HCT116 (cell line): ENCODE results near the gene PKHD1.

Experiments
- CTCF ChIP-seq, 3 experiments: fragments of 200-600 bp in 1 of 3; sonication (generic) in 1 of 3; IDR thresholded peaks in 2 of 3; conservative IDR thresholded peaks in 1 of 3; 2 replicates each; pipeline ENCODE4 v1.5.1; 2012 to 2017; ENCODE audit warnings: low read depth in 2 of 3, low read length in 2 of 3, antibody characterized with exemption in 1 of 3, borderline replicate concordance in 1 of 3, control low read depth in 1 of 3, mild to moderate bottlenecking in 1 of 3, mixed read lengths in 1 of 3, mixed run types in 1 of 3, moderate library complexity in 1 of 3; ENCODE audit not compliant: insufficient read depth in 1 of 3
- EZH2 ChIP-seq: fragments of 200-600 bp; sonication (generic); IDR thresholded peaks from 2 replicates; pipeline ENCODE4 v1.6.1; 2017; ENCODE audit warnings: antibody characterized with exemption, mixed run types
- FOSL1 ChIP-seq: IDR thresholded peaks from 2 replicates; pipeline ENCODE4 v1.6.1; 2012; ENCODE audit warnings: low read depth
- JUND ChIP-seq: IDR thresholded peaks from 2 replicates; pipeline ENCODE4 v1.6.1; 2012
- POLR2A ChIP-seq: IDR thresholded peaks from 2 replicates; pipeline ENCODE4 v1.7.0; 2011; ENCODE audit warnings: borderline replicate concordance; ENCODE audit not compliant: insufficient read depth, insufficient read length; ENCODE audit errors: extremely low read depth
- POLR2AphosphoS5 ChIP-seq: IDR thresholded peaks from 2 replicates; pipeline ENCODE4 v1.6.1; 2011; ENCODE audit warnings: mild to moderate bottlenecking, low read depth, low read length, moderate library complexity
- RAD21 ChIP-seq: IDR thresholded peaks from 2 replicates; pipeline ENCODE4 v1.6.1; 2012; ENCODE audit warnings: low read depth, mild to moderate bottlenecking
- REST ChIP-seq: IDR thresholded peaks from 2 replicates; pipeline ENCODE4 v1.6.1; 2012; ENCODE audit warnings: low read depth
- SP1 ChIP-seq: IDR thresholded peaks from 2 replicates; pipeline ENCODE4 v1.6.1; 2012; ENCODE audit warnings: low read depth
- TCF7L2 ChIP-seq: IDR thresholded peaks from 2 replicates; pipeline ENCODE4 v1.7.0; 2011; ENCODE audit warnings: borderline replicate concordance, inconsistent platforms; ENCODE audit not compliant: insufficient read depth, insufficient read length; ENCODE audit errors: extremely low read depth
- ZFX ChIP-seq: fragments of 450-650 bp; IDR thresholded peaks from 2 replicates; pipeline ENCODE4 v1.6.1; 2017
- ZNF274 ChIP-seq: fragments of 200-500 bp; sonication (Bioruptor generic); IDR thresholded peaks from 2 replicates; pipeline ENCODE4 v1.6.1; 2014; ENCODE audit warnings: mild to moderate bottlenecking, low read depth, low read length, inconsistent platforms

GRCh38 chr6:52124126-52125121 is 37.0 kb upstream of the PKHD1 start:
- TF ChIP-seq CTCF (IDR thresholded peaks at IDR 0.05 in 2 of 3, conservative IDR thresholded peaks at IDR 0.05 in 1 of 3; ENCODE audit: borderline replicate concordance in 1 of 3, insufficient read depth in 1 of 3, low read depth in 2 of 3, low read length in 2 of 3) (no peak), REST (no peak), RAD21 (no peak), POLR2AphosphoS5 (no peak), POLR2A (no peak), TCF7L2 (no peak), ZFX (no peak), SP1 (no peak), EZH2 (no peak), JUND (no peak), ZNF274 (no peak), FOSL1 (no peak)
